Left kidney (tissue), 1 donor: ENCODE results near the gene MYO5A. TPM values are rescaled to one million over a fixed set of nuclear protein-coding genes. Genes with fewer than 3 reads are reported as not detected.

Source experiments
- polyA plus RNA-seq: library from polyadenylated mRNA; unstranded; fragments of 120-200 nt; gene quantifications from one replicate; pipeline ENCODE4 v1.2.1, GENCODE V29; 2013; ENCODE audit not compliant: insufficient read length

Gene MYO5A
- polyA plus RNA-seq, 1 donor: 9.2 TPM

Other genes starting within 250 kb of the MYO5A start
- gene MYO5C, start 233.1 kb downstream of the MYO5A start, polyA plus RNA-seq: 32.7 TPM
- gene ARPP19, start 40.1 kb upstream of the MYO5A start, polyA plus RNA-seq: 147 TPM
- 65.7 TPM for gene ATOSA, start 150.5 kb upstream of the MYO5A start, polyA plus RNA-seq